Neuronal stem cell (in vitro differentiated cells): ENCODE measurements around the gene KCNH2.
A peak's percentile ranks its signal among the peaks of the same experiment; 100 is the strongest.

Source experiments
- DNase-seq: peaks from one replicate; pipeline ENCODE4 v3.0.0-alpha.2; 2013; ENCODE audit warnings: low spot score
- H2AFZ ChIP-seq: one replicate; pipeline ENCODE4 v1.6.1; 2013; ENCODE audit warnings: mild to moderate bottlenecking, low read length, inconsistent platforms
- H2AK5ac ChIP-seq: 2 replicates; pipeline ENCODE4 v1.6.1; 2013; ENCODE audit warnings: low read depth, mild to moderate bottlenecking, inconsistent platforms, low read length, moderate library complexity, mixed read lengths
- H2BK120ac ChIP-seq: 2 replicates; pipeline ENCODE4 v1.6.1; 2013; ENCODE audit warnings: low read depth, mild to moderate bottlenecking, inconsistent platforms, low read length, moderate library complexity, mixed read lengths
- H2BK12ac ChIP-seq: one replicate; pipeline ENCODE4 v1.6.1; 2013; ENCODE audit warnings: low read length, inconsistent platforms
- H2BK15ac ChIP-seq: 2 replicates; pipeline ENCODE4 v1.6.1; 2013; ENCODE audit warnings: mild to moderate bottlenecking, low read length, inconsistent platforms, mixed read lengths
- H2BK5ac ChIP-seq: one replicate; pipeline ENCODE4 v1.6.1; 2013; ENCODE audit warnings: inconsistent platforms, mild to moderate bottlenecking, low read length, moderate library complexity
- H3K14ac ChIP-seq: one replicate; pipeline ENCODE4 v1.6.1; 2013; ENCODE audit warnings: low read length, inconsistent platforms
- H3K18ac ChIP-seq: 2 replicates; pipeline ENCODE4 v1.6.1; 2013; ENCODE audit warnings: low read length, inconsistent platforms
- H3K23ac ChIP-seq: 2 replicates; pipeline ENCODE4 v1.6.1; 2013; ENCODE audit warnings: low read depth, mild to moderate bottlenecking, mixed read lengths, low read length, inconsistent platforms; ENCODE audit not compliant: poor library complexity
- H3K27ac ChIP-seq: replicated peaks from 3 replicates; pipeline ENCODE4 v1.5.1; 2013; ENCODE audit warnings: low read length, inconsistent platforms
- H3K27me3 ChIP-seq, 3 experiments: 2 replicates each; pipeline ENCODE4 v1.6.1; 2013; ENCODE audit warnings: low read length in 3 of 3, mild to moderate bottlenecking in 2 of 3, inconsistent platforms in 1 of 3, low read depth in 1 of 3, mixed read lengths in 1 of 3, moderate library complexity in 1 of 3; ENCODE audit not compliant: control insufficient read depth in 3 of 3, insufficient read depth in 3 of 3
- H3K36me3 ChIP-seq, 2 donors: replicated peaks in 1 of 2; 2 replicates each; pipeline ENCODE4 v1.6.1; 2013; ENCODE audit warnings: low read length in 2 of 2; ENCODE audit not compliant: control insufficient read depth in 2 of 2, insufficient read depth in 2 of 2
- H3K4ac ChIP-seq: 2 replicates; pipeline ENCODE4 v1.6.1; 2013; ENCODE audit warnings: inconsistent platforms, mild to moderate bottlenecking, low read length, moderate library complexity
- H3K4me1 ChIP-seq, 2 donors: 1 replicate in 1 of 2; 2 replicates in 1 of 2; pipeline ENCODE4 v1.6.1; 2013; ENCODE audit warnings: low read length in 2 of 2, low read depth in 1 of 2; ENCODE audit not compliant: control insufficient read depth in 2 of 2, insufficient read depth in 1 of 2
- H3K4me2 ChIP-seq: one replicate; pipeline ENCODE4 v1.6.1; 2013; ENCODE audit warnings: mild to moderate bottlenecking, low read length, inconsistent platforms; ENCODE audit not compliant: insufficient read depth, poor library complexity, severe bottlenecking
- H3K4me3 ChIP-seq, 2 donors: 2 replicates each; pipeline ENCODE4 v1.5.1; 2013; ENCODE audit warnings: low read length in 2 of 2, mild to moderate bottlenecking in 2 of 2, inconsistent platforms in 1 of 2, moderate library complexity in 1 of 2
- H3K79me1 ChIP-seq: one replicate; pipeline ENCODE4 v1.6.1; 2013; ENCODE audit warnings: low read depth, mild to moderate bottlenecking, inconsistent platforms, low read length, moderate library complexity
- H3K9ac ChIP-seq: one replicate; pipeline ENCODE4 v1.6.1; 2013; ENCODE audit warnings: mild to moderate bottlenecking, low read depth, low read length, inconsistent platforms; ENCODE audit not compliant: poor library complexity
- H3K9me3 ChIP-seq, 2 donors: replicated peaks in 1 of 2; 2 replicates each; pipeline versions ENCODE3 to v1.6.1; 2013; ENCODE audit warnings: low read length in 2 of 2, mild to moderate bottlenecking in 2 of 2, inconsistent platforms in 1 of 2, low read depth in 1 of 2, mixed read lengths in 1 of 2, moderate library complexity in 1 of 2; ENCODE audit not compliant: control insufficient read depth in 2 of 2, insufficient read depth in 1 of 2
- H4K8ac ChIP-seq: one replicate; pipeline ENCODE4 v1.6.1; 2013; ENCODE audit warnings: low read depth, mild to moderate bottlenecking, inconsistent platforms, low read length, moderate library complexity
- H4K91ac ChIP-seq: one replicate; pipeline ENCODE4 v1.6.1; 2013; ENCODE audit warnings: low read length, low read depth, mild to moderate bottlenecking, inconsistent platforms; ENCODE audit not compliant: poor library complexity
- WGBS, 2 donors: extraction: QIAGEN DNeasy Blood & Tissue Kit; methylation state at CpG; one replicate each; pipeline ENCODE4 v1.1.7; 2013; ENCODE audit warnings: missing lambda C conversion rate in 2 of 2, mixed read lengths in 1 of 2; ENCODE audit not compliant: insufficient read length in 2 of 2, insufficient replicate concordance in 1 of 2; ENCODE audit errors: extremely low coverage in 2 of 2; 5-methylcytosine and 5-hydroxymethylcytosine counted together

The KCNH2 gene

GRCh38 chr7:151006590-151007300 is 28.6 kb upstream of the KCNH2 start:
- WGBS, 2 donors: no CpG with 5 or more reads among the region's 23 CpGs
- peaks cover 0 to 6% of the 10 kb centered on the region in 2 donors for H3K36me3 ChIP-seq

GRCh38 chr7:151005566-151005965 is 27.4 kb upstream of the KCNH2 start:
- no peak overlapping the region for H3K27ac ChIP-seq
- no peak overlapping the region for H3K23ac ChIP-seq
- WGBS, 2 donors: no CpG with 5 or more reads among the region's 9 CpGs
- no peaks in the 10 kb centered on the region for H3K79me1 ChIP-seq
- no peak overlapping the region for H3K14ac ChIP-seq
- peaks cover 13 to 18% of the 10 kb centered on the region in 2 donors for H3K4me1 ChIP-seq
- H2BK5ac ChIP-seq: no peak overlapping the region
- H3K18ac ChIP-seq: no peak overlapping the region
- no peak overlapping the region for H2AK5ac ChIP-seq
- no peaks in the 10 kb centered on the region for H3K9me3 ChIP-seq
- no peak overlapping the region for H2BK120ac ChIP-seq
- no peak overlapping the region for H3K4ac ChIP-seq
- H3K9ac ChIP-seq: no peak overlapping the region
- H2BK12ac ChIP-seq: no peak overlapping the region
- H2BK15ac ChIP-seq: no peak overlapping the region
- H3K4me2 ChIP-seq: no peak overlapping the region
- no peak overlapping the region for H2AFZ ChIP-seq
- no peaks in the 10 kb centered on the region for H3K27me3 ChIP-seq
- no peak overlapping the region for H3K4me3 ChIP-seq
- H4K91ac ChIP-seq: no peak overlapping the region
- H4K8ac ChIP-seq: no peak overlapping the region
- peaks cover 0 to 9% of the 10 kb centered on the region in 2 donors for H3K36me3 ChIP-seq
- DNase-seq: no peak

More at GRCh38 chr7:151006590-151007300, 28.6 kb upstream of the KCNH2 start:
- Histone ChIP-seq H2BK120ac (peak overlapping the region; percentile 61), H2AFZ (no peak overlapping the region), H4K8ac (no peak overlapping the region), H3K9ac (peak overlapping the region; percentile 4), H3K4me3 (no peak overlapping the region), H3K27ac (no peak overlapping the region), H3K9me3 (no peaks in the 10 kb centered on the region), H3K4me2 (no peak overlapping the region), H3K18ac (peak overlapping the region; percentile 52), H2BK15ac (peak overlapping the region; percentile 92), H3K4ac (peak overlapping the region; percentile 37), H3K79me1 (no peaks in the 10 kb centered on the region), H2AK5ac (peak overlapping the region; percentile 98), H2BK5ac (peak overlapping the region; percentile 13), H3K23ac (peak overlapping the region; percentile 98), H3K4me1 (peaks cover 17 to 24% of the 10 kb centered on the region in 2 donors), H3K27me3 (no peaks in the 10 kb centered on the region), H4K91ac (no peak overlapping the region), H3K14ac (peak overlapping the region; percentile 38), H2BK12ac (peak overlapping the region; percentile 97)
- DNase-seq: no peak

DNA sequence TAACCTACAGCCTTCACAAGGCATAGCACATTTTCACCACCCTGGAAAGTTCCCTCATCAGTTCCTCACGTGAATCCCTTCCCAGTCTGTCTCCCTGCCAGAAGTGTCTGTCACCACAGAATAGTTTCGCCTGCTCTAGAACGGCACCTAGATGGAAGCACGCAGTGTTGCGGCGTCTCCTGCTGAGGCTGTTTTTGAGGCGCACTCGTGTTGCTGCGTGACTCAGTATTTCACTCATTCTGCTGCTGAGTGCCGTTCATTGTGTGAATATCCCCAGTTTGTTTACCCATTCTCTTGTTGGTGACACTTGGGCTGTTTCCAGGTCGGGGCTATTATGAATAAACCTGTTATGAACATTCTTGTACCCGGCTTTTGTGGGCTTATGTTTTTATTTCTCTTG is 25.5 kb upstream of the KCNH2 start:
- Histone ChIP-seq H3K14ac (no peak overlapping the region), H3K23ac (no peak overlapping the region), H4K91ac (no peak overlapping the region), H3K27me3 (no peaks in the 10 kb centered on the region), H3K4ac (no peak overlapping the region), H3K4me2 (no peak overlapping the region), H2BK5ac (no peak overlapping the region), H2AFZ (no peak overlapping the region), H2BK120ac (no peak overlapping the region), H3K4me1 (peaks cover 0 to 6% of the 10 kb centered on the region in 2 donors), H3K27ac (no peak overlapping the region), H2AK5ac (no peak overlapping the region), H3K18ac (no peak overlapping the region), H3K79me1 (no peaks in the 10 kb centered on the region), H4K8ac (no peak overlapping the region), H3K4me3 (no peak overlapping the region), H2BK12ac (no peak overlapping the region), H3K36me3 (peaks cover 0 to 11% of the 10 kb centered on the region in 2 donors), H2BK15ac (no peak overlapping the region), H3K9ac (no peak overlapping the region), H3K9me3 (no peaks in the 10 kb centered on the region)
- no peak for DNase-seq
- no CpG with 5 or more reads among the region's 12 CpGs for WGBS, 2 donors

DNA sequence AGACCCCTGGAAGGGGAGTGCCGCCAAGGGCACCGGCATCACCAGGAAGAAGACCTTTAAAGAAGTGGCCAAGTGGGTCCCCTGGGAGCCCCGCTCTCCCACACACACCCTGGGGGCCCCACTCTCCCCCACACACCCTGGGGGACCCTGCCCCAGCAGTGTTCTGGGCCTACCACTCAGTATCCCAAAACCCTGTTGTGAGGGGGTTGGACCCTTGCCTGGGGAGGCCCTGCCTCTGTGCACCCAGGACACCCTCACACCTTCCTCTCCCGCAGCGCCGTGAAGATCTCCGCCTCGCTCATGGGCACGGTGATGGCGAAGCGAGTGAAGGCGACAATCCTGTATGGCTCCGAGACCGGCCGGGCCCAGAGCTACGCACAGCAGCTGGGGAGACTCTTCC is 23.4 kb upstream of the KCNH2 start:
- Histone ChIP-seq H3K4me1 (peaks cover 4% of the 10 kb centered on the region in 2 donors), H2AK5ac (peak overlapping the region; percentile 77), H3K4ac (no peak overlapping the region), H3K9ac (no peak overlapping the region), H2BK15ac (peak overlapping the region; percentile 52), H4K91ac (no peak overlapping the region), H4K8ac (no peak overlapping the region), H2AFZ (no peak overlapping the region), H2BK12ac (no peak overlapping the region), H3K4me2 (no peak overlapping the region), H2BK120ac (no peak overlapping the region), H3K23ac (peak overlapping the region; percentile 59), H3K27ac (no peak overlapping the region), H3K4me3 (no peak overlapping the region), H3K14ac (peak overlapping the region; percentile 65), H2BK5ac (no peak overlapping the region), H3K79me1 (no peaks in the 10 kb centered on the region), H3K36me3 (peaks cover 0 to 11% of the 10 kb centered on the region in 2 donors), H3K27me3 (no peaks in the 10 kb centered on the region), H3K18ac (peak overlapping the region; percentile 42), H3K9me3 (no peaks in the 10 kb centered on the region)
- no CpG with 5 or more reads among the region's 16 CpGs for WGBS, 2 donors
- no peak for DNase-seq
